ENCODE measurements around the gene MRPL46.
"Not testable (repeated sequence)": the region's sequence is repeated elsewhere in the genome, so short reads cannot be mapped to it uniquely, and the experiment has no call there.

The MRPL46 gene

DNA sequence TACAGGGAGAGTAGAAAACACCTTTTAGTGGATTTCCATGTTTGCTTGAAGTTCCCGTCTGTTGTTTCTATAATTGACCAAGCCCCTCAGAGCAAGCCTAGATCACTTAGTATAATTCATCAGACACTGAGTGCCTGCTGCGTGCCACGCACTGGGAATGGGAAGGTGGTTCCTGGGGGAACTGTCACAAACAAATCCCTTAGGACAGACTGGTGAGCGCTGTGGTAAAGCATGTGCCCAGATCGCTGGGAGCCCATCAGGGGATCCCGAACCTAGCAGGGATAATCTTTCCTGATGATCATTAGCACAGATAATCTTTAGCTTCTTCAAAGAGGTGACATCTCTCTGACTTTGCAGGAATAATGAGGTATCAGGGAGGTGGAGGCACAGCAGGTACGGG, 9.9 kb upstream of the MRPL46 start:
- DNase-seq: no peak

- peak; percentile 52 for DNase-seq
Measured at GRCh38 chr15:88476635-88477060, 9.5 kb upstream of the MRPL46 start.

- DNase-seq: not testable (repeated sequence)
Measured at GRCh38 chr15:88473661-88474293, 6.6 kb upstream of the MRPL46 start.

DNA sequence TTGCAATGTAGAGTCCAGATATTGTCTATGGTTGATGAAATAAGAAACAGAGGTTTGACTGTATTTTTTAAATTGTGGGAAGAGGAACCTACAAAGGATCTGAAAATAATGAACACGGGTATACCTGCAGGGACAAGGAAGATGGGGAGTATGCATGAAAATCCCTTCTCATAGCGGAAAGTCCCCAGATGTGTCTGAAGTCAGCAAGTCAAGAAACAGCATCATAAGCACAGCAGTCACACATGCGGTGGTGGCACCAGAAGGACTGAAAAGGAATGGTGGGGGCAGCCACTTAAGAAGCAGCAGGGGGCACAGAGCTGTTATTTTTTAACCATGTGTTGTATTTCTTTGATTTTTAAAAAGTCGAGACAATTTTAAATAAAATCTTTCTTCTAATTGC, 5.0 kb upstream of the MRPL46 start:
- DNase-seq: no peak

- peak; percentile 30 for DNase-seq
Measured at GRCh38 chr15:88470625-88471372, 3.6 kb upstream of the MRPL46 start.

- DNase-seq: peak; percentile 25
Measured at GRCh38 chr15:88469321-88469720, 2.1 kb upstream of the MRPL46 start.

GRCh38 chr15:88468721-88469120, 1.5 kb upstream of the MRPL46 start:
- not testable (repeated sequence) for DNase-seq

- DNase-seq: peak; percentile 18
Measured at GRCh38 chr15:88467935-88468528, 844 bp upstream of the MRPL46 start.

- peak; percentile 77 for DNase-seq
Measured at GRCh38 chr15:88465633-88466224, 1.5 kb downstream of the MRPL46 start.

DNA sequence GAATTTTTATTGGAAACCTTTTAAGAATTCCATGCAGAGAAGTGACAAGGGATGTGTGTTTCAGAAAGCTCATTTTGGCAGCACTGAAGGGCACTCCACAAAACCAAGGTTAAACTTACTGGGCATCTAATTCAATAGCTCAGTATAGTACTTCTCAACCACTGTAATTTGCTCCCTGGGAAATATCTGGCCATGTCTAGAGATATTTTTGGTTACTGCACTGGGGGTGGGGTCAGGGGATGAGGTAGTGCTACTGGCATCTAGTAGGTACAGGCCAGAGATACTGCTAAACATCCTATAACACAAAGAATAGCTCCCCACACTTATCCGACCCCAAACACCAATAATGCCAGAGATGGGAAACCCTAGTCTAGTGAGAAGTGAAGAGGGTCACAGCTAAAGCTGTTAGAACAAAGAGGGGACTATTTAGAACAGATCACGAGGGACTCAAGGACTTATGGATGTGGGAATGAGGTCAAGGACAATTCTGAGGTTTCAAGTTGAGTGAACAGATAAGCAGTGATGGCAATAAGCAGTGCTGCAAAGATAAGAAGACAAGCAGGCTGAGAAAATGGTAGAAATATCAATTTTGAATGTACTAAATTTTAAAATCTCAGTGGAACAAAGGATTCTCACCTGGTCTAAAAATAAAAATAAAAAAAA, 3.2 kb downstream of the MRPL46 start:
- DNase-seq: no peak

GRCh38 chr15:88456733-88457132, 10.5 kb downstream of the MRPL46 start:
- no peak for DNase-seq

DNA sequence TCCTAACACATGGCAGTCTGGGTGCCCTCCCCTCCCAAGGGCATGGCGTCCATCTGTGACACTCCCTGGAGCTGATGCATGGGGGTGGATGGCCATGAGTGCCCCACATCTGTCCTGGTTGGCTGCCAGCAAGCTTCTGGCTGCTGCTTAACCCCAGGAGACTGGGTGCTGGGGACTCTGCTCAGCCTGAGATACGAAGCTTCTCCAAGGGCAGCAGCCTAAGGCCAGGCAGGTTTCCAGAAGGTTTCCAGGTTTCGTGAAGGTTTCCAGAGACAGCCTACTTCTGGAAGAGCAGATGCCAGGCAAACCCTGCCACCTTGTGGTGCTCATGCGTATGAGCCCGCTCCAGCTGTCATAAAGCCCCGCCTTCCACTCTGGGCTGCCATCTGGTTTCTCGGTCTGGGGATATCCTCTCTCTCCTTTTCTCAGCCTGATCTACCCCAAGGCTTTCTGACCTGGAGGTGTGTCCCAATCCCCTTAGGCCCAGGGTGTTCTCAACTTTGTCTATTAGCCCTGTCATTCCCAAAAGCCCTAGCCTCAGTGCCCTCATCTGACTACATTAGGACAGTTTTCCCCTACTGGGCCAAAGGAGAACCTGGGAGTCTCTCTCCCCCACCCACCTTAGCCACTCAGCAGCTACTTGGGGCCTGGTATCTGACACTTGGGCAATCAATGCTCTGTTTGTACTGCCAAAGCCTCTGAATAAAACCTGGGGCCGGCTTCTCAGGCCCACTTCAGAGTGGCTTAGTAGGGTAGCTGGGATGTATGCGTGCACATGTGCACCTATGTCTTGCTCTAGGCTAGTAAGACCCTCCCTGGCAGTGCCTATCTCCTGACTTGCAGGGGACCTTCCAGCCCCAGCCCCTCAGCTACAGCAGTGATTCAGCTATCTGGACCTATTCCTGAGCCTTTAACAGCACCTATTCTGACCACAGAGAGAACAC, 12.0 kb downstream of the MRPL46 start:
- DNase-seq: peak; percentile 72

DNA sequence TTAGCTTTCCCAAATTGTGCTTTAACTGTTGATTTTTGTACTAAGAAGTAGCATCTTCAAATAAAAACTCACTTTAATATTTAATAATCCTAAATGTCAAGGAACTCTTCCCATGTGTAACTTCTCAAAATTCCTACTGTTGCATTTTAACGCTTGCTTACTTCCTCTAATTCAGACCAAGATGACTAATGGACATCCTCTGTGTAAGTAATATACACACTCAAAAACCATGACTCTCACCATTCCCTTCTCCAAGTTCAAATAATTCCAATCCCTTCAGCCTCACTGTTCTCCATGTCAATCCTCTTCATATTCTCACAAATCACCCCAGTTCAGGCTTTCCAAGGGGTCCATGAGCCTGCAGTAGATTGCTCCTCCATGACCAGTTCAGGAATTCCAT, 13.0 kb downstream of the MRPL46 start:
- DNase-seq: peak; percentile 40

DNA sequence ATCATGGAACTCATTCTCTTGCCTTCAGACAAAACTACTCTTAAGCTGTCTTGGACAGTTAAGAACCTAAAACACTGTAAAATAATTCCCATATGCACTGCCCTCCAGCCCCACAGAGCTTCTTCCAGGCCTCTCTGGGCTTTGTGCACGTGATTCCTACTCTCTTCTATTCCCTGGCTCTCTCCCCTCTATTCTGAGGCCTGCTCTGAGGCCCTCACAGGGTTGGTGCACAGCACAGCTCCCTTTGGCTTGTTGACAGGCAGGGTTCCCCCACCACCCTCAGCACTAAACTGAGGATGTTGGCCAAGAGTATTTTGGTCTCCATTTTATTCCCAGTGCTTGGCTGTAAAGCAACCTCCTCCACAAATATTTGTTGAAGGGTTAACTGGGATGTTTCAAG, 13.5 kb downstream of the MRPL46 start:
- DNase-seq: no peak

- peak; percentile 53 for DNase-seq
Measured at GRCh38 chr15:88450125-88450798, 16.9 kb downstream of the MRPL46 start.

- DNase-seq: no peak
Measured at GRCh38 chr15:88449581-88449980, 17.6 kb downstream of the MRPL46 start.

DNA sequence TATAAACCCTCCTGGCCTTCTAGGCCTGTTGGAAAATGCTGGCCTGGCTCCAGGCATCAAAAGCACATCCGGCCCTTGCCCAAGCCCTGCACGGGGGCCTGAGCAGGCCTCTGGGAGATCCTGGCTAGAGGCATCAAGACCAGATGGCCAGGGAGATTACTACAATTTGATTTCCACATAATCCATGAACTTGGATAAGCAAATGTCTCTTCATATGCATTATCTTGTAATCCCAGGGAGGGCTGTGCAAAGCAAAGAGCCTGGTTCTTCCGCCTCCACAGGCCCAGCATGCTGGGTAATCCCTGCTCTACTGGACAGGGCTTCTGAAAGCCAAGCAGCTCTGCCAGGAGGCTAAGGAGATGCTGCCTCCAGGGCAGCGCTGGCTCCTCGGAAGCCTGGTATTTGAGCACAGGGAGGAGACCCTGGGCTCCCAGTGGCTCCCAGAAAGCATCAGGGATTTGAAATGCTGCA, 18.2 kb downstream of the MRPL46 start:
- DNase-seq: no peak

DNA sequence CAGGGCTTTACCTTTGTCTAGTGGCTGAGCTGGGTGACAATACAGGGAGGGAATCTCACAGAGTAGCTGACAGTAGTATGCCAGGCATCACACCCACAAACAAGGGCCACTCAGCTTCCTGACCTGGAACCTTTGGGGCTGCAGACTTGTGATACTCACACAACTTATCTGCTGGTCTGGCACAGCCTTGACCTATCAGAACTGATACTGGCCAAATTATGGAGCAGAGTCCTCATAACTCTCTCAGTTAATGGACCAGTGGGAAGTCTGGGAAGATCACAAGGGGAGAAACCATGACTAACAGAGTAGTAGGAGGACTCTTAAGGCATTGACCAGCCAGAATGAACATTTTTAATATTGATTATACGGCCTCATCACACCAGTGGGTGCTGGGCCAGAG, 19.4 kb downstream of the MRPL46 start:
- DNase-seq: no peak

DNA sequence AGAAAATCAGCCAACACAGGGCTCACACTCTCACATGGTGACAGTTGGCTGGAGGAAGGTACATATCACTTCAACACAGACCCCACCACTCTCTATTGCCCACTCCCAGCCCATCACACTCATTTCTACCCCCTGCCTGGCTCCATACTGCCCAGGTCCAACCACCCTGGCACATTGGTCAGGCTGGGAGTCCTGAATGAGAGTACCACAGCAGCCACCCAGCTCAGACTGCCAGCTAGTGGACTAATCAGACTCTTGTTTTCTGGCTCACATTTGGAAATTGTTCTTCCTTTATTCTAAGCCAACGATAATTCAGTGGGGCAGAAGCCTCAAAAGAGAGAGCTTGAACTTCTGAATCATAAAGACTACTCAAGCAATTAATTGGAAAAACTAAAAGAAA, 20.0 kb downstream of the MRPL46 start:
- DNase-seq: no peak

GRCh38 chr15:88441076-88441730, 26.0 kb downstream of the MRPL46 start:
- DNase-seq: no peak

DNA sequence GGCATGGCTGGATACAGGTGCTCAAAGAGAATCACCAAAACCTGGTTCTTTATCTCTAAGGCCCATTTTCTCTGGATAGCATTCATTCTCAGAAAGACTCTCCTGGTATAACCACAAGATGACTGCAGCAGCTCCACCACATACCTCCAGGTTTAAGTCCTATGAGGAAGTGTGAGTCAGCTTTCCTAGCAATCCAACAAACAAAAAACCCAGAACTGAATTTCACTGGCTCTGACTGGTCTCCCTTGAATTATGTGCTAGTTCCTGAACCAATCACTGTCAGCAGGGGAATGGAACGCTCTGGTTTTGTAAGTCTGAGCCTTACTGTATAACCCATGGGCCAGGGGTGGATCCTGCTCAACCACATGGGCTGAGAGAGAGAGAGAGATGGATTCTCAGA, 27.2 kb downstream of the MRPL46 start:
- peak; percentile 83 for DNase-seq

Measured in MV-4-11 (cell line).